ENCODE results near the gene DPY19L3. TPM values are rescaled to one million over a fixed set of nuclear protein-coding genes. Genes with fewer than 3 reads are reported as not detected.

The DPY19L3 gene
- total and polyA plus RNA-seq, 2 donors from 2014 or later, result 4.7 to 36.7 TPM

- Histone ChIP-seq H3K9me3 (ENCODE audit: control insufficient read depth in 2 of 3, insufficient read depth in 1 of 3, low read length in 3 of 3) (no peaks in the 10 kb centered on the region), H3K4me3 (ENCODE audit: low read length in 3 of 3) (no peak overlapping the region), H3K36me3 (ENCODE audit: control insufficient read depth in 2 of 3, insufficient read depth in 3 of 3, low read length in 3 of 3) (no peaks in the 10 kb centered on the region), H3K27ac (ENCODE audit: low read depth in 2 of 2, low read length in 2 of 2) (no peak overlapping the region), H3K9ac (ENCODE audit: low read length in 3 of 3) (no peak overlapping the region), H3K27me3 (ENCODE audit: control insufficient read depth, insufficient read depth, low read length) (no peaks in the 10 kb centered on the region), H3K4me1 (ENCODE audit: control insufficient read depth in 2 of 3, insufficient read depth in 2 of 3, low read depth in 1 of 3, low read length in 3 of 3) (no peaks in the 10 kb centered on the region)
- no peak for FAIRE-seq
- TF ChIP-seq CTCF (IDR thresholded peaks at IDR 0.05; ENCODE audit: borderline replicate concordance, extremely low read depth, insufficient read depth), result no peak
- no peak for DNase-seq
- intact Hi-C loops (cut with DNase I), result no loop called here
Observed at GRCh38 chr19:32471095-32471494, 65.5 kb downstream of the DPY19L3 start.

GRCh38 chr19:32471811-32472210 lies 66.2 kb downstream of the DPY19L3 start:
- Histone ChIP-seq H3K4me1 (ENCODE audit: control insufficient read depth in 2 of 3, insufficient read depth in 2 of 3, low read depth in 1 of 3, low read length in 3 of 3) (no peaks in the 10 kb centered on the region), H3K4me3 (ENCODE audit: low read length in 3 of 3) (no peak overlapping the region), H3K36me3 (ENCODE audit: control insufficient read depth in 2 of 3, insufficient read depth in 3 of 3, low read length in 3 of 3) (no peaks in the 10 kb centered on the region), H3K9ac (ENCODE audit: low read length in 3 of 3) (no peak overlapping the region), H3K27me3 (ENCODE audit: control insufficient read depth, insufficient read depth, low read length) (no peaks in the 10 kb centered on the region), H3K27ac (ENCODE audit: low read depth in 2 of 2, low read length in 2 of 2) (no peak overlapping the region), H3K9me3 (ENCODE audit: control insufficient read depth in 2 of 3, insufficient read depth in 1 of 3, low read length in 3 of 3) (no peaks in the 10 kb centered on the region)
- intact Hi-C loops (cut with DNase I), result no loop called here
- no peak for TF ChIP-seq CTCF (IDR thresholded peaks at IDR 0.05; ENCODE audit: borderline replicate concordance, extremely low read depth, insufficient read depth)
- DNase-seq (no peak), FAIRE-seq (no peak)

- no peaks in the 10 kb centered on the region for H3K4me1 ChIP-seq (ENCODE audit: control insufficient read depth in 2 of 3, insufficient read depth in 2 of 3, low read depth in 1 of 3, low read length in 3 of 3)
- H3K27me3 ChIP-seq (ENCODE audit: control insufficient read depth, insufficient read depth, low read length), result no peaks in the 10 kb centered on the region
- intact Hi-C loops (cut with DNase I), result no loop called here
- peaks cover 0 to 12% (median 0%) of the 10 kb centered on the region in 3 donors for H3K36me3 ChIP-seq (ENCODE audit: control insufficient read depth in 2 of 3, insufficient read depth in 3 of 3, low read length in 3 of 3)
- DNase-seq (no peak), FAIRE-seq (no peak)
- H3K9ac ChIP-seq (ENCODE audit: low read length in 3 of 3), result no peak overlapping the region
- no peak for TF ChIP-seq CTCF (IDR thresholded peaks at IDR 0.05; ENCODE audit: borderline replicate concordance, extremely low read depth, insufficient read depth)
- no peak overlapping the region for H3K27ac ChIP-seq (ENCODE audit: low read depth in 2 of 2, low read length in 2 of 2)
- no peak overlapping the region for H3K4me3 ChIP-seq (ENCODE audit: low read length in 3 of 3)
- H3K9me3 ChIP-seq (ENCODE audit: control insufficient read depth in 2 of 3, insufficient read depth in 1 of 3, low read length in 3 of 3), result no peaks in the 10 kb centered on the region
Observed at GRCh38 chr19:32475141-32476031, 69.8 kb downstream of the DPY19L3 start.
